ENCODE data around the gene FAM3A. TPM values are rescaled to one million over a fixed set of nuclear protein-coding genes. Genes with fewer than 3 reads are reported as not detected.

FAM3A gene
- total RNA-seq, 3 donors from 2014 or later = 38.8 to 42.6 (median 41.3) TPM

- TF ChIP-seq, protein P1, sequence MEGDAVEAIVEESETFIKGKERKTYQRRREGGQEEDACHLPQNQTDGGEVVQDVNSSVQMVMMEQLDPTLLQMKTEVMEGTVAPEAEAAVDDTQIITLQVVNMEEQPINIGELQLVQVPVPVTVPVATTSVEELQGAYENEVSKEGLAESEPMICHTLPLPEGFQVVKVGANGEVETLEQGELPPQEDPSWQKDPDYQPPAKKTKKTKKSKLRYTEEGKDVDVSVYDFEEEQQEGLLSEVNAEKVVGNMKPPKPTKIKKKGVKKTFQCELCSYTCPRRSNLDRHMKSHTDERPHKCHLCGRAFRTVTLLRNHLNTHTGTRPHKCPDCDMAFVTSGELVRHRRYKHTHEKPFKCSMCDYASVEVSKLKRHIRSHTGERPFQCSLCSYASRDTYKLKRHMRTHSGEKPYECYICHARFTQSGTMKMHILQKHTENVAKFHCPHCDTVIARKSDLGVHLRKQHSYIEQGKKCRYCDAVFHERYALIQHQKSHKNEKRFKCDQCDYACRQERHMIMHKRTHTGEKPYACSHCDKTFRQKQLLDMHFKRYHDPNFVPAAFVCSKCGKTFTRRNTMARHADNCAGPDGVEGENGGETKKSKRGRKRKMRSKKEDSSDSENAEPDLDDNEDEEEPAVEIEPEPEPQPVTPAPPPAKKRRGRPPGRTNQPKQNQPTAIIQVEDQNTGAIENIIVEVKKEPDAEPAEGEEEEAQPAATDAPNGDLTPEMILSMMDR (IDR thresholded peaks at IDR 0.05) = no peak
- TF ChIP-seq POLR2A (IDR thresholded peaks at IDR 0.05) = no peak
- TF ChIP-seq POLR2AphosphoS5 (IDR thresholded peaks at IDR 0.05) = no peak
- intact Hi-C loops (cut with DNase I; ENCODE audit: low total_unique reads) = no loop called here
- Histone ChIP-seq H3K27ac (peak overlapping the region in 1 of 2 donors; percentile 0), H3K36me3 (no peaks in the 10 kb centered on the region), H3K27me3 (peaks cover 0 to 9% of the 10 kb centered on the region in 2 donors), H3K4me3 (peak overlapping the region in 2 of 3 donors; percentile 61 to 80), H3K9me3 (peaks cover 0 to 1% of the 10 kb centered on the region in 2 donors), H3K4me1 (no peaks in the 10 kb centered on the region)
- DNase-seq (ENCODE audit: low spot score in 2 of 2) = no peak
Observed at GRCh38 chrX:154459832-154460231, 56.2 kb downstream of the FAM3A start.

- Histone ChIP-seq H3K4me3 (peak overlapping the region; percentile 55 to 80 (median 61)), H3K27me3 (peaks cover 0 to 4% of the 10 kb centered on the region in 2 donors), H3K9me3 (no peaks in the 10 kb centered on the region), H3K27ac (peak overlapping the region in 1 of 2 donors; percentile 0), H3K4me1 (no peaks in the 10 kb centered on the region), H3K36me3 (no peaks in the 10 kb centered on the region)
- no peak for TF ChIP-seq POLR2AphosphoS5 (IDR thresholded peaks at IDR 0.05)
- TF ChIP-seq POLR2A (IDR thresholded peaks at IDR 0.05) = no peak
- intact Hi-C loops (cut with DNase I; ENCODE audit: low total_unique reads) = no loop called here
- no peak for DNase-seq (ENCODE audit: low spot score in 2 of 2)
Observed at GRCh38 chrX:154458954-154459778, 56.9 kb downstream of the FAM3A start.

DNA sequence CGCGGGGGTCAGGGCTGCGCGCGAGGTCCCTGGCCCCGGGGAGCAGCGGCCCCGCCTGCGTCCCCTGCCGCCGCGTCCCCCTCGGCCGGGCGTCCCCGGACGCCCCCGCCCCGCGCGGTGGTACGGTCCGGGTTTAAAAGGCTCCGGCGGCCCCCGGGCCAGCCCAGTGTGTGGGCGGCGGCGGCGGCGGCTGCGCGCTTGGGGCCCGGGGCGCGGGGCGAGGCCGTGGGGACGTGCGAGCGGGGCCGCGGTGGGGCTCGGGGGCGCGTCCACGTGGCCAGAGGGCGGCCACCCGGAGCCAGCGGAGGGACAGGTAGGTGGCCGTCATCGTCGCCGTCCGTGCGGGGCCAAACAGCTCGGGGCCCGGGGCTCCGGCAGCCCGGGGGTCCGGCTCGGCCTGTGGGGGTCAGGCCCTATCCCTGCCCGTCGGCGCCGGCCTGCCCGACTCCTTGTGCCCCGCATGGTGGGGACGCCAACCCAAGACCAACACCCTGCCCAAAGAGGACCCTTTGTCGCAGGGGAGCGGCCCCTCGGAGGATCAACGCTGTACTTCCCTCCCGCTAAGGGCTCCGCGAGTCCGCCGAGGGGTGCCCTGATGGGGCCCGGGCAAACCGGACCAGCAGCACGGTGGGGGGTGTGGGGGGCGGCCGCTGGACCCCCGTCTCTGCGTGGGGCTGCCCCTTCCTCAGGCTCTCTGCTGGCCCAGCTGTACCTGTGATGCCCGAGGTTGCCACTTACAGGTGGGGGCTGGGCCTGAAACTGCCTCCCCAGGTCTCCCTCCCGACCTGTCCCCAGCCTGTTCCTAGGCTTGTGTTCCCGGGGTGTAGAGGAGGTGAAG lies 57.7 kb downstream of the FAM3A start, which contains the start of gene PLXNA3:
Gene PLXNA3 (plus strand): TSS at position 166 of the 838 bp plus-strand sequence. CDS start 1,903 bp downstream, outside the sequence.
- no peaks in the 10 kb centered on the region for H3K4me1 ChIP-seq
- H3K27ac ChIP-seq = peak within 1 kb of the TSS; percentile 66 to 90
- H3K9me3 ChIP-seq = no peaks in the 10 kb centered on the region
- TF ChIP-seq POLR2AphosphoS5 (IDR thresholded peaks at IDR 0.05) (no peak), POLR2A (IDR thresholded peaks at IDR 0.05) (no peak)
- TF ChIP-seq, protein P1 (IDR thresholded peaks at IDR 0.05) = no peak
- H3K4me3 ChIP-seq = peak within 1 kb of the TSS; percentile 55 to 80 (median 61)
- DNase-seq (ENCODE audit: low spot score in 2 of 2) = no peak
- peaks cover 0 to 2% of the 10 kb centered on the region in 2 donors for H3K27me3 ChIP-seq
- H3K36me3 ChIP-seq = no peaks in the 10 kb centered on the region
- intact Hi-C loops (cut with DNase I; ENCODE audit: low total_unique reads) = no loop called here

GRCh38 chrX:154457491-154458115 lies 58.4 kb downstream of the FAM3A start:
- Histone ChIP-seq H3K27ac (peak overlapping the region; percentile 66 to 90), H3K27me3 (peaks cover 0 to 6% of the 10 kb centered on the region in 2 donors), H3K9me3 (no peaks in the 10 kb centered on the region), H3K4me1 (no peaks in the 10 kb centered on the region), H3K4me3 (peak overlapping the region; percentile 55 to 80 (median 61)), H3K36me3 (no peaks in the 10 kb centered on the region)
- TF ChIP-seq POLR2A (IDR thresholded peaks at IDR 0.05) (no peak), POLR2AphosphoS5 (IDR thresholded peaks at IDR 0.05) (no peak)
- TF ChIP-seq, protein P1 (IDR thresholded peaks at IDR 0.05) = no peak
- DNase-seq (ENCODE audit: low spot score in 2 of 2) = no peak
- intact Hi-C loops (cut with DNase I; ENCODE audit: low total_unique reads) = no loop called here

Other genes starting within 250 kb of the FAM3A start
- not detected for gene TEX28, start 221.1 kb downstream of the FAM3A start, total RNA-seq
- under 1 TPM in 1 of 3 donors, not detected in 2; 0.16 TPM for gene TKTL1, start 220.4 kb downstream of the FAM3A start, total RNA-seq
- 100 to 1,000 TPM; 416 to 675 (median 622) TPM for gene FLNA, start 141.6 kb downstream of the FAM3A start, total RNA-seq
- 10 to 100 TPM; 33.8 to 48.1 (median 45.6) TPM for gene EMD, start 136.9 kb downstream of the FAM3A start, total RNA-seq
- gene RPL10, start 117.9 kb downstream of the FAM3A start, total RNA-seq = 1,000 to 10,000 TPM; 8,496 to 9,265 (median 8,695) TPM
- 10 to 100 TPM; 26.2 to 44.3 (median 26.9) TPM for gene DNASE1L1, start 107.0 kb downstream of the FAM3A start, total RNA-seq
- gene TAFAZZIN, start 104.7 kb downstream of the FAM3A start, total RNA-seq = 10 to 100 TPM; 27.7 to 53.7 (median 44.2) TPM
- gene ATP6AP1, start 87.6 kb downstream of the FAM3A start, total RNA-seq = 10 to 100 TPM; 31.5 to 57.1 (median 34.8) TPM
- gene GDI1, start 79.1 kb downstream of the FAM3A start, total RNA-seq = 100 to 1,000 TPM in 1 of 3 donors, 10 to 100 TPM in 2; 94.0 to 105 (median 97.3) TPM
- 10 to 100 TPM; 30.7 to 94.4 (median 64.2) TPM for gene FAM50A, start 72.1 kb downstream of the FAM3A start, total RNA-seq
- 10 to 100 TPM in 2 of 3 donors, 1 to 10 TPM in 1; 6.1 to 10.8 (median 10.1) TPM for gene PLXNA3, start 58.0 kb downstream of the FAM3A start, total RNA-seq
- 10 to 100 TPM; 21.1 to 38.0 (median 28.8) TPM for gene LAGE3, start 37.0 kb downstream of the FAM3A start, total RNA-seq
- 10 to 100 TPM; 36.2 to 40.1 (median 38.3) TPM for gene UBL4A, start 29.6 kb downstream of the FAM3A start, total RNA-seq
- 10 to 100 TPM; 17.0 to 24.0 (median 19.5) TPM for gene SLC10A3, start 25.6 kb downstream of the FAM3A start, total RNA-seq
- 10 to 100 TPM; 25.6 to 45.2 (median 38.2) TPM for gene G6PD, start 30.6 kb upstream of the FAM3A start, total RNA-seq
- 10 to 100 TPM; 10.5 to 15.2 (median 12.6) TPM for gene IKBKG, start 31.4 kb upstream of the FAM3A start, total RNA-seq
- 1 to 10 TPM in 1 of 3 donors, not detected in 2; 2.3 TPM for gene CTAG1A, start 68.9 kb upstream of the FAM3A start, total RNA-seq
- 1 to 10 TPM in 1 of 3 donors, not detected in 2; 2.3 TPM for gene CTAG1B, start 103.0 kb upstream of the FAM3A start, total RNA-seq
- gene CTAG2, start 137.3 kb upstream of the FAM3A start, total RNA-seq = not detected
- 1 to 10 TPM; 3.9 to 8.5 (median 5.3) TPM for gene GAB3, start 234.8 kb upstream of the FAM3A start, total RNA-seq
- gene DKC1, start 246.6 kb upstream of the FAM3A start, total RNA-seq = 10 to 100 TPM; 23.2 to 41.0 (median 40.5) TPM